CMK (cell line): Measurements from ENCODE around the gene AP3M1.
"Not testable (repeated sequence)": the region's sequence is repeated elsewhere in the genome, so short reads cannot be mapped to it uniquely, and the experiment has no call there.

Experiments used
- DNase-seq: peaks from one replicate; pipeline ENCODE4 v3.0.0-alpha.2; 2010; ENCODE audit warnings: low read depth

The AP3M1 gene

DNA sequence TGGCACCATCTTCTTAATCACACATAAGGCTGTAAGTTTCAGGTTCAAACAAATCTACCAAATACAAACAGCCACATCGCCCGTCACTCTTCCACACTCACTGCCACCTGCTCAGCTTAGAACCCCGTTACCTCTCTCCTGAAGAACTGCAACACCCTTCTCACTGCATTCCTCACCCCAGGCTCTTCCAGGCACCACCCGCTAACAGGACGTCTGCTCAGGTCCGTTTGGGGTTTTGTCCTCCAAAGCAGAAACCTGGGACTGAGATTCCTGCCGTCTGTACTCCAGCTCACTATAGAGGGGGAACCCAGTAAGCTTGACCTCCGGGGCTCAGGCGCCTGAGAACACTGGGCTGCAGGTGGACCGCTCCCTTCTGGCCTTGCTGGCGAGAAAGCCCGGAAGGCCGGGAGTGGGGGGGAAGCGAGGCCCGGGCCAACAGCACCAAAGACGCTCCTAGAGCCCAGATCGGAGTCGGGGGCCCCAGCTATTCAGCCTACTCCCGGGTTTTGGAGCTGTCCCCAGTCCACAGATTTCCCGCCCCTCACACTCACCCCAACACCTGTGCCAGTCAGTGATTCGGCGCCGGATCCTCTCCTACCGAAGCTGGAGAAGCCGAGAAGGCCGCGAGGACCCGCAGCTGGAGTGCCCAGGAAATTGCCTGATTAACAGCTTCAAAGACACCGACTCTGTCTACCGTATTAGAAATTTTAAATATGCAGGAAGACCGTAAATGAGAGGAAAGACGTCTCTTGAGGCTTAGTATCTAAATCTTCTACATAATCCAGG lies at the start of gene AP3M1:
TSS of gene AP3M1 (minus strand) at position 625 of the 786 bp plus-strand sequence. CDS start 12,449 bp downstream, outside the sequence.
- DNase-seq: no peak

- DNase-seq: no peak
Measured at GRCh38 chr10:74199315-74199714, 48.7 kb upstream of the AP3M1 start.

DNA sequence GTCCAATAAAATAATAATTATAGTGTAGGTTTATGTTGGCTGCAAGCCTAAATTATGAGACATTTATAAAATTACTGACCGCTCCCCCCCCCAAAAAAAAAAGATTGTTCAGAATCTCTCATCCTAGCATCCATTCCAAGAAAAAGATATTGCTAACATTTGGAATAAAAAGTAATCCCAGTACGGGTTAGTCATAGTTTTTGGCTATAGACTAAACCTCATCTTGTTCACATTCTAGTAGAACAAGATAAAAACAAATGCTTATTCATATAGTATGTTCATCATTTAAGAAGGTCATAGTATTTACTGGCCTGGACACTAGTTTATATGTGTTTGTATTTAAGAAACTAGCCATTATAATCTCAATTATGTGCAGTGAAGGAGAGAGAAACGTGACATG lies 44.4 kb upstream of the AP3M1 start:
- DNase-seq: no peak

DNA sequence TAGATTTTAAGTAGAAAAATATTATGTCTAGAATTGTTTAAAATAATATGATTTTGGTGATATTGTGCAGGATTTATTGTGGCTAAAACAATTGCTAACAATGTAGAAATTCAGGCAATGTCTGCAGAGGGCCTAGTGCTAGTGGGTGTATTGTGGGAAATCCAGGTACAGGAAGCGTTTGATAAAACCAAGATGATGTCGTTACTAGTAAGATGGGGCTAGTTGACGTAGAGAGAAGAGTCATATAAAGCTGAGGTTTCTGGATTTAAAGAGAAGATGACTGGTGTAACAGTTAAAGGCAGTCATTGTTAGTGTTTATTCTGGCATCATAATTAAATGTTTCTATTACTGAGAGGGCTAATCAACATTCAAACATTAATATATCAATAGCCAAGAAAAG lies 43.9 kb upstream of the AP3M1 start:
- no peak for DNase-seq

DNA sequence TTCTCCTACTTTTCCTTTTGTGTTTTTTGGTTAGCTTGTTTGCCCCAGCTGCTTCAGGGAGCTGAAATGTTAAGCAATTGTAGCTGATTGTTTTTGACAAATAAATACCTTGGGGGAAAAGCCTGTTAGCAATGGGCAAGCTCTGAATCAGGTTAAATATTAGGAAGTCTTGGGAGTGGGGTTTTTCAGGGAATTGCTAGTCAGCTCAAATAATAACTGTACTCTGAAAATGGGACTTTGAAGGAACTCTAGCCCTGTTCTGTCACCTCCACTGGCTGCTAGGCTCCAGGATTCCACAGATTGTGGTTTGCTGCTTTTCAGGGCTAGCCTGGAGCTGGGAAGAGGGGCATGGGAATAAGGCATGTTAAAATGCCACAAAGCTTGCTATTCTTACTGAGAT lies 39.9 kb upstream of the AP3M1 start:
- DNase-seq: no peak

- no peak for DNase-seq
Measured at GRCh38 chr10:74189999-74190421, 39.4 kb upstream of the AP3M1 start.

DNA sequence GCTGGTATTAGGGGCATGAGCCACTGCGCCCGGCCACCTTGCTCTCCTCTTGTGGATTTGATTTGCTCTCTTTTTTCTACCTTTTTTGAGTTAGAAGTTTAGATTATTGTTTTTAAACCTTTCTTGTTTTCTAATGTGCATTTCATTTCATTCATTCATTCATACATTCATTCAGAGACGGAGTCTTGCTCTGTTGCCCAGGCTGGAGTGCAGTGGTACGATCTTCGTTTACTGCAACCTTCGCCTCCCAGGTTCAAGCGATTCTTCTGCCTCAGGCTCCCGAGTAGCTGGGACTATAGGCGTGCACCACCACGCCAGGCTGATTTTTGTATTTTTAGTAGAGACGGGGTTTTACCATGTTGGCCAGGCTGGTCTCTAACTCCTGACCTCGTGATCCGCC lies 38.0 kb upstream of the AP3M1 start:
- not testable (repeated sequence) for DNase-seq

- DNase-seq: no peak
Measured at GRCh38 chr10:74187237-74187636, 36.6 kb upstream of the AP3M1 start.

GRCh38 chr10:74186678-74187077 lies 36.0 kb upstream of the AP3M1 start:
- no peak for DNase-seq

GRCh38 chr10:74179111-74179710 lies 28.6 kb upstream of the AP3M1 start:
- DNase-seq: no peak

- no peak for DNase-seq
Measured at GRCh38 chr10:74178042-74178791, 27.6 kb upstream of the AP3M1 start.

GRCh38 chr10:74177140-74177677 lies 26.6 kb upstream of the AP3M1 start:
- no peak for DNase-seq

GRCh38 chr10:74176380-74177139 lies 25.9 kb upstream of the AP3M1 start:
- DNase-seq: peak; percentile 82

DNA sequence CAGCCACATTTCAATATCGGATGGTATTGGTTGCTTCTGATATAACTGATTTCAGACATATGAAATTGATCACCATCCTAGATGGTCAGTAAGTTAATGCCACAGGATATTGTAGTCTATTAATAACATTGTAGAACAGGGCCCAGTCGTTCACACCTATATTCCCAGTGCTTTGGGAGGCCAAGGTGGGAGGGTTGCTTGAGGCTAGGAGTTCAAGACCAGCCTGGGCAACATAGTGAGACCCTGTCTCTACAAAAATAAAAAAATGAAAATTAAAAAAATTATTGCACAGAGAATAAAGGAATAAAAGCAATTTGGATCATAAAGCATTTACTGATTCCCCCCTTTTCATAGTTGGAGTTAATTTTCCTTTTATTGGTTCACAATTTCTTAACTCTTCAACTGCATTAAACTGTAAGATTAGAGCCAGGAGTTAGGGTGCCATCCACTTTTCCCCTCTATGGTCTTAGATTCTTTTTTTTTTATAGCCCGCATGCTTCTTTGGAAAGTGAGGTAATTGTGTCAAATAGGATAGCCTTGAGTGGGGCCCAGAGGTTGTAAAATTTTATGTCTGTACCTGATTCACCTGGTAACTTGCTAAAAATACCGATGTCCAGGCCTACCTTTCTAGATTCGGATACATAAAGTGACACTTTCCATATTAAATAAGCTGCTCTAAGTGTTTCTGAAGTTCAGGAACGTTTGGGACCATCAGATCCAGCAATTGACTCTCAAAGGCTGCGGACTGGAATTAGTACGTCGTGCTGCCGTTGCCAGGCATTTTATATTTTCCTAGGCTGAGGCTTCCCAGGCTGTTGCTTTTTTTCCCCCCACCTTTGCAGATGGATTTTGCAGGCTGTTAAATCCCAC lies 25.1 kb upstream of the AP3M1 start:
- no peak for DNase-seq

DNA sequence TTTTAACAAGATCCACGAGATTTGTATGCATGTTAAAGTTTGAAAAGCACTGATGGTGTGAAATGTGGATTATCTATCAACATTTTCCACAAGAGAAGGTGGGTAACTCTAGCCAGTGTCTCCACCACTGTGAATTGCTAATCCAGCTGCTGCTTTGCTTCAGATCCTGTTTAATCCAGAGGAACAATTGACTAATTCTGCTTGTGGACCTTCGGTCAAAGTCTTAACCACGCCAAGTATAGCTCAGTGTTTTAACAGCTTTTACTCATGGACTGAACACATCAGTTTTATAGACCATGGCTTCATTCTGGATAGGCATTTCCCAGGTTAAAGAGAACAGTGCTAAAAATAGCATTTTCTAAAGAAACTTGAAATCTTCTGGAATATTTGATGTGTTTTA lies 23.9 kb upstream of the AP3M1 start:
- no peak for DNase-seq

- DNase-seq: no peak
Measured at GRCh38 chr10:74171625-74172024, 21.0 kb upstream of the AP3M1 start.

- no peak for DNase-seq
Measured at GRCh38 chr10:74167443-74167842, 16.8 kb upstream of the AP3M1 start.

- DNase-seq: no peak
Measured at GRCh38 chr10:74165530-74165901, 14.9 kb upstream of the AP3M1 start.

- no peak for DNase-seq
Measured at GRCh38 chr10:74164716-74165529, 14.3 kb upstream of the AP3M1 start.
